Stimulated activated CD4-positive, alpha-beta T cell treated with anti-CD3 and anti-CD28 coated beads, Interleukin-15, amount 100 ng/mL, for 1 hour (primary cell): Measurements from ENCODE around the gene NPTXR.

Experiments used
- DNase-seq, 2 donors: peaks; one replicate each; pipeline ENCODE4 v3.0.0-alpha.2; 2020; ENCODE audit warnings: low read depth in 1 of 2, low spot score in 1 of 2

The NPTXR gene

DNA sequence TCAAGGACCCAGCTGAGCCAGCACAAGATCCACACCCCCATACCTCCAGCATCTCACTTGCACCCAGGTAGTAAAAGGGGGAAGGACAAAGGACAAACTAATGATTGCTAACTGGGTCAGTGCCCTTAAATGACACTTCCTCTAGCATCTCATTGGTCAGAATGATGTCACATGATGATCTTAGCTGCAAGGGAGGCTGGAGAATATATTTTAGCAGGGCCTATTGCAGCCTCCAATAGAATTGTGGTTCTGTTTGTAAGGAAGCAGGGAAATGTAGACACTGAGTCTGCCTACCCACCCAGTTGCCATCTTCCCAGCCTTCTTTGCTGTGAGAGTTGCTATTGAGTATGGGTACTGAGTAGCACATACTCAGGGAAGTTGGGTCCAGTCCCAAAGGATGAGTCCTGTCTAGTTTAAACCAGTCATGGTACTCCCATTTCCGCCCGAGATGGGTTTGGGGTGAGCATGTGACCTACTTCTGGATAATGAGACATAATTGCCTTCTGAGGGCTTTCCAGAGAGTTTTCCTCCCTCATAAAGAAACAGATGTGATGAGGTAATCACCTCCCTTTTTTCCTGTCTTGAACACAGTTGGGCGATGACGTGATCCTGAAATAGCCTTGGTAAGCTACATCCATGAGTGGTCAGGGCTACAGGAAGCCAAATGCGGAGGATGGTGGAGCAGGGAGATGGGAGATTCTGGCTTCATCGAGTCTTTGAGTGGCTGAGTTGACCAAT, 44.4 kb downstream of the NPTXR start:
- DNase-seq: no peak

DNA sequence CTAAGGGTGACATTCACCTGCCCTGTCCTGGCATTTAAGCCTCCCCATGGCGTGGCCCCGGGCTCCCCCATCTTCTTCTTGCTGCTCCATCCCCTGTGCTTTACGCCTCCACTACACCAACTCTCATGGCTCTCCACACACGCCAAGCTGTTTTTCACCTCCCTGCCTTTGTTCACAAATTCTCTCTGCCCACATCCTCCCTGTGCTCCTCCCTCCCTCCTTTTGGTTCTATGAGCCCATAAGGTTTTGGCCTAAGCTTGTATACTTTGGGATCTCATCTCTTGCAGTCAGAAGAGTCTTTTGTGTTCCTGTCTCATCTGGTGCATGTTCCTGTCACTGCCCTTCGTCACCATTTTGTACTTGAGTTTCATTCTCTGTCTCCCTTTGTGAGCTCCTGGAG, 45.3 kb downstream of the NPTXR start:
- no peak for DNase-seq

DNA sequence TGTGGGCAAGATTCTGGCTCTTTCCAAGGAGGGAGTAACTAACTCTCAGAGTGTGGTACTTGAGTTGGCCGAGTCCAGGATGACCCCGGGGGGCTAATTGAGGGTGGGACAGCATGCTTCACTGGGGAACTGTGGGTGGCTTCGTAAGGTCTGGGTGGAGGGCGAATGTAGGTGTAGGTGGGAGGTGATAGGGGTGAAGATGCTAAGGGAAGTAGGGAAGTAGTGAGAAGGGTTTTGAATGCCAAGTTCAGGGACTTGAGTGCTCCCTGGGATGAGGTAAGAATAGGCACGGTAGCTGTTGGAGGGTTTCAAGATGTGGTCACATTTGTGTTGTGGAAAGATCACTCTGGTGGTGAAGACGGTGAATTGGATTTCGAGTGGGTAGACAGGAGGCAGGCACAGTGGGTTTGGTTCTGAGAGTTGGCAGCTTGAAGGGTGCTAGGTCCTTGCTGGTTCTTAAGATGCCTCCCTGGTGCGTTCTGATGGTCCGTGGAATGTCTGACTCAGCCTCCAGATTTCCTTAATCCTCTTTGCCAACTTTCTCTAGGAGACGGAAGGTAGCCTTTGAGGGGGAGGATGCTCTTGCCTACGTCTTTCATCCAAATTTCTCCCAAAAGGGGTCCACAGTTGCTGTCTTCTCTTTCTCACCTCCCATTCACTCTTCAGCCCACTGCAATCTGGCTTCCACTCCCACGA, 47.4 kb downstream of the NPTXR start:
- no peak for DNase-seq

DNA sequence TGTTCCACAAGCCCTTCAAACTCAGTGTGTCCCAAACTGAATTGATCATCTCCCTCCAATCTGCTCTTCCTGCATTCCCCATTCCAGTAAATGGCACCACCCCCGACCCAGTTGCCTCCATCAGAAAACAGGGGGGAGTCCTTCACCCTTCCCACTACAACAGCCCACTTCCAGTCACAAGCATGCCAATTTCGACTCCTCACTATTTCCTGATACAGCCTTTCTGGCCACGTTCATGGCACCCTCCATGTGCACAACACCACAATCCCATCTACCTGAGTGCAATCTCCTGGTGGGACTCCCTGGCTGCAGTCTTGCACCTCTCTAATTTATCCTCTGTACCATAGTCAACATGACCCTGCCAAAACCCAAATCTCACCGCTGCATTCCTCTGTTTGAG, 48.3 kb downstream of the NPTXR start:
- no peak for DNase-seq

DNA sequence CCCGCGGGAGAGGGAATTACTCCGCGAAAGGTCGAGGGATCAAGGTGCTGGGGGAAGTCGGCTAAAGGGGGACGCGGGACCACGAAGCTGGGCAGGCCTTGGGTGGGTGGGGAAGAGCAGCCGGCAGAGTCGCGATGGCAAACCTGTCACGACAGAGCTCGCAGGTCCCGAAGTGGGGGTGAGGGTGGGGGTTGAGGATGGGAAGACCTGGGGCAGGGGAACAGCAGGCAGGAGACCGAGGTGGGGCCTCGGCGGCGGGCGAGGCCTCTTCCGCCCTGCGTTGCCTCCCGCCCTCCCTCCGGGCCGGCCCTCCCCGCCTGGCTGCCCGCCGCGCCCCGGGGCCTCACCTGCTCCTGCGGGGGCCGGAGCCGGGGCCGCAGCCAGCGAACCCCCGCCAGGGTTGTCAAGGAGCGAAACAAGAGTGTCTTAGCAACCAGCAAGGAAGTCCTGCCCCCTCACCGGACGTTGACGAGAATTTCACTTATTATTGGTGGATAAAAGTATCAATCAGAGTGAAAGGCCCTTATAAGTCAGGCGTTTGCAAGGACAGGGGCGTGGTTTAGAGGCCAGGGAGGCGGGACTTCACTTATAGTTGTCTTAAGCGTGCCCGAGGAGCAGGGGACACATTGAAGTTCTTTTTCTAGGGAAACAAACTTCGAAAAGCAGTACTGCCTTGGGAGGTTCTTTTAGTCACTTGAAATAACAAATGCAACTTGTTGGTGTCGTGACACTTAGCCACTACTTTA, 49.9 kb downstream of the NPTXR start, which contains the start of gene DNAL4:
DNAL4 (minus strand) TSS at position 423 of the 746 bp plus-strand sequence. CDS start 11,412 bp downstream, outside the sequence.
- DNase-seq: peak; percentile 77 to 80

DNA sequence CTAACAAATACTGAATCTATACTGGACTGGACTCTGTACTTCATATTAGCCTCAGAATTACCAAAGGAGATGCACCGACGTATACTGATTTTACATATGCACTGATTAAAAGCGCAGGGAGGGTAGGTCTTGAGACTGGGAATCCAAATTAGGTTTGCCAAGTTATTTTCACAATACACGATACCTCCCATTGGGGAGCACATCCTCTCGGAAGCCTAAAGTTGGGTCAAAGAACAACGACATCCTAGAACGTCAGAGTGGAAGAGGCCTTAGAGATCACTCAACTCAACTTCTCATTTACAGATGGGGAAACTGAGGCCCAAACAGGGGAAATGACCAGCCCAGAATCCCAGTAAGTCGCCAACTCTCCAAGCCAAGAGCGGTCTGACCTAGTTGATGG, 50.5 kb downstream of the NPTXR start:
- no peak for DNase-seq

DNA sequence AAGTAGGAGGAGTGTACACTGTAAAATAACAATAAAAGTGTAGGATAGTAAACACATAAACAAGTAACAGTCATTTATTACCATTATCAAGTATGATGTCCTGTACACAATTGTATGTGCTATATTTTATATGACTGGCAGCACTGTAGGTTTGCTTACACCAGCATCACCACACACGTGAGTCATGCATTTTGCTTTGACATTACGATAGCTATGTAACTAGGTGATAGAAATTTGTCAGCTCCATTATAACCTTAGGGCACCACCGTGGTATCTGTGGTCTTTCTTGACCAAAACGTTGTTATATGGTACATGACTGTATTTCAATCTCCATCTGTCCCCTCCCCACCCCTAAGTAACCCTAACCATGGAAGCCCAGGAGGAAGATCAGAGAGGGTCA, 51.0 kb downstream of the NPTXR start:
- no peak for DNase-seq

DNA sequence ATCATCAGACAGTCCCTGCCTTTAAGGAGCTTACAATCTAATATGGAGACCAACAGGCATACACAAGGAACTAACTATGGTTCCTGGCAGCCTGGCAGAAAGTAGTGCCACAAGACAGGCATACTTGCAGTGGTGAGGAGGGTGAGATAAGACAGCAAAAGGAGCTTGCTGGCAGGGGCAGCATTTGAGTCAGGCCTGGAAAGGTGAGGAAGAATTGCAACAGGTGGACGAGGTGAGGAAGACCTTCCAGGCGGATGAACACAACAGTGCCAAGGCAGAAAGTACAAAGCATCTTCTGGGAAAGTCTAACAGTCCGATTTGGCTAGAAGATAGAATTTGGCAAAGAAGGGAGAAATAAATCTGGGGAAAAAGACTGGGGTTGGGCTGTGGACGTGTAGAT, 54.2 kb downstream of the NPTXR start:
- no peak for DNase-seq

DNA sequence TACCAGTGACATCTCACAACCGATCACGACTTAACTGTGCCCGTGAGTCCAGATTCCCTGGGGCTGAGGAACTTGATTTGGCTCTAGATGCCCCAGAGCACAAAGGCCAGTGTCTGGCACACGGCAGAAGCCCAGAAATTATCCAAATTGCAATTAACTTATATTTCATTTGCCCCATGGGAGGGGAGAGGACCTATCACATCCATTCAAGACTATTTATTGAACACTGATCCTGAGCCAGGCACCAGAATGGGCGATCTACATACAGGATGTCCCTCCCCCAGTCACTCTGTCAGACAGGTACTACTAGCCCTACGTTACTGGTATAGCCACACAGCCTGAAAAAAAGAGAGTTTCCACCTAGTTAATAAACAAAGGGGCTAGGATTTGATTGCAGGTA, 55.0 kb downstream of the NPTXR start:
- DNase-seq: no peak

DNA sequence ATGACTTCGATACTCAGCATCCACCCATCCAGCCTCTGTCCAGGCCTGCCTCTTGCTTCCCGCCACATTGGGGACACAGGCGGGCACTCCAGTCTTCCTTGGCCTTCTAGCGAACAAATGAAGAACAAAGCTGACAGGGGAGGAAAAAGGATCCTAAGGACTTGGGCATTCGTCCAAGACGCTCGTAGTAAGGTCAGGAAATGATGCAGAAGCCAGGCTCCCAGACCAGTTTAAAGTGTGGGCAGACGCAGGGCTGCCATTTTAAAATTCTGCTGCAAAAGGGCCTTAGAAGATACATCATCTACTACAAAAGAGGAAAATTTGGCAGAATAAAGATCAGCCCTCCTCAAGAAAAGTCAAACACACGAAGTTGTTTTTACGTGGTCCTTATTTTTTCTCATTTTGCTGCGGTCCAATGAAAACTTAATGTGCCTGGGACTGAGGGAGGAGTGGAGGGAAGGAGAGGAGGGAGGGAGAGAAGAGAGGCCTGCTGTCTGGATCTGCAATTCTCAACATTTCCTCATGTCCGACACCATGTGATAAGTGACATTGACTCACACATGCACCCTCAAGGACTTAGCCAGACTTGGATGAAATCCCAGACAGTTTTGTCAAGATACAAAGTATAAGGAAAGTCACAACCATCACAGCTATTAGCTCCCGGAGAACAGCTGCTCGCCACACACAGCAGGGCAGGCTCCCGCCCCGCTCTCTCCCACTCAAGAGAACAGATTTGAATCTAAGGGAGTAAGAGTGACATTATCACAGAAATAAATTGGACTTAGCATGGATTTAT, 55.6 kb downstream of the NPTXR start:
- no peak for DNase-seq

DNA sequence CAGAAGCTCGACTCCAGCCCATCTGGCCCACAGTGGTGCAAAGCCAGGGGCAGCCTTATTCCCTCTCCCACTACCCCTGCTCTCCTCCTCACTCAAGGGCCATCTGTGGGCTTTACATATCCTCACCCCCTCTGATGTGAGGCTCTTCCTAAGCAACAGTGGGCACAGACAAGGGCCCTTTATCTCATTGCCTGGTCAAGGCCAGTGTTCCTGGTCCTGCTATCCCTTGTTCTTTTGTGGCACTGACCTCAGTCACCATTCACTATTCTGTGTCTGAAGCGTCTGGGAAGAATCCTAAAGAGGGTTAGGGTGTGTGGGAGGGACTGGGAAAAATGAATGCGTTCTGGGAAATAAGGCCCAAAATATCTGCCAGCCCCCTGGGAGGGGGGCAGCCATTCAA, 57.2 kb downstream of the NPTXR start:
- no peak for DNase-seq

DNA sequence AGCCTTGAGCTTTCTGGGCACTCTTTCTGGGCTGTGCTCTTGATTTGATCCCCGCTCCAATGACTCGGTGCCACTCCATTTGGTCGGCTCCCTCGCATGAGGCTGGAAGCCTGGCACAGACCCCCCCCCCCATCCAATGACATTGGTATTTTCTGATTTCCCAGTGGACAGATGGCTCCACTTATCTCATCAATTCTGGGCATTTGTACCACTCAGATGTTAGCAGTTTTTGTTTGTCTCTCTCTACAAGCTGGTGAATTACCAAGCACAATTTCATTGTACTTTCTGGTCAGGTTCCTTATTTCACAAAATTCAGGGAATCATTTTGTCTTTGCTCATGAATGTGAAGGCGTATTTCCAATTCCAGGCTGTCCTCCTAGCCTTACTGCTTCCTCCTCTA, 59.0 kb downstream of the NPTXR start:
- no peak for DNase-seq

DNA sequence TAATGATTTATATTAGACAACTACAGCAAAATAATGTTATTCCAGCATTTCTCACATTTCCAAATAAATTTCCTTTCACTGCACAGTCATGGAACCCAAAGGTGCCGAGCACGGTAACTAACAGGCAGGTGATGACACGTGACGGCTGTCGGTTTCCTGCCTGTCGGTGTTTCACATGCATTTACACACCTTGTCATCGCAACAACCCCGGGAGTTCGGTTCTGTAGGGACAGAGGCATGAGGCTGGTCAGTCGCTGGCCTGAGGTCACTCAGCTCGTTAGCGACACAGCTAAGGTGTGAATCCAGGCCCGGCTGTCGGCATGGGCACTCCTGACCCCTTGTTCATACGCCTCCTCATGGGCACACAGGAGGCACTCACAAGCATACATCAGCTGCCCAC, 59.8 kb downstream of the NPTXR start:
- DNase-seq: no peak

DNA sequence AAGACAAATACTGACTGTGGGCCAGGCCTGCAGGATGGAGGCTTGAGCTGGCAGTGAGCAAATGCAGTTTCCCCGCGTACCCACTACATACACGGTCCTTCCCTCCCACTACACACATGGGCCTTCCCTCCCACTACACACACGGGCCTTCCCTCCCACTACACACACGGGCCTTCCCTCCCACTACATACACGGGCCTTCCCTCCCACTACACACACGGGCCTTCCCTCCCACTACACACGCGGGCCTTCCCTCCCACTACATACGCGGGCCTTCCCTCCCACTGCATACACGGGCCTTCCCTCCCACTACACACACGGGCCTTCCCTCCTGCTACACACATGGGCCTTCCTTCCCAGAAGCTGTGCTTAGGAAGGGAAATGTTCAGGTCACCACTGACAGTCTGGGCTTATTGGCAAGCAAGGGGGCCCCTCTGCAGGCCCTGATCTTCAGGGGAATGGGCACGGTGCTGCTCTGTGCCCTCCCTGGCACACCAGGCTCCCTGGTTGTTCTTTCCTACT, 60.7 kb downstream of the NPTXR start:
- no peak for DNase-seq

DNA sequence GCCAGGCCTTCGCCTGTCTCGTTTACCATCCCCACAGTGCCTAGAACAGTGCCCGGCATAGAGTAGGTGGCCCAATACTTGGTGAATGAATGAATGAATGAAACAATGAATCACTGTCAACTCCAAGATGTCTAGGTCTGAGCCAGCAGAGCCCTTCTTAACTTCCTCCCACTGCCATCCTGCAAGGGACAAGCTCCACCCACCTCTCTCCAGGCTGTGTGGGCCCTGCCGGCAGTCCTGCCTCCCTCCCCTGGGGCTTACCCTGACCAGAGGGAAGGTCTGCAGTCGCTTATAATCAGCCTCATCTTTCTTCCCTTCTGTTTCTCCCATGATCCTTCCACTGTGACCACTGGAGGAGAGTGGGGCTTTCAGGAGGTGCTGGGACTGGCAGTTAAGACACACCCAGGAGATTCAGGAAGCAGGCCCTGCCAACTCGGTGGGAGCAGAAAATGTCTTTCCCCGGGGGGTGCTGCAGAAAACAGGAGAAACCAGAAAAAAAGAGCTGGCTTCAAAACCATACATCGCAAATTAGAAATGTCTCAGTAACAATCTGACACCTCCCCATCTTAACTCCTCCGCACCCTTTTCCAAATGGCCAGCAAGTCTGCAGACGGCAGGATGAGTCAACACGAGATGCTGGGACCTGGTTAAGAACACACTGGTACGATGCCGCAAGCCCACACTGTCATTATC, 61.3 kb downstream of the NPTXR start:
- DNase-seq: no peak

DNA sequence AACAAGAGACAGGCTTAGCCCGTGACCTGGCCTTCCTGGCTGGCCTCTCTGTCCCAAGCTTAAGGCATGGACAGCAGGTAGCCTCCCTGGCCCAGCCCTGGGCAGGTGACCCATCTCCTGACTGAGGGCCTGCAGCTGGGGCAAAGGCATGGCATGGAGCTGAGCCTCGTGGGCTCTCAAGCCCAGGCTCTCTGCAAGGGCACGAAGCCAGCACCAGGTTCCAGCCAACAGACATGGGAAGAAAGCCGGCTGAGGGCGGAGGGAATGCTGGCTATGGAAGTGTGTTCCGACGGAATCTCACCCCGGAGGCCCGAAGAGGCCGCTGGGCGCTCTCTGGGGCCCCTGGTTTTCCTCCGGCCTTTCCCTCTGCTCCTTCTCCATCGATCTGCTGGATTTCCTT, 62.8 kb downstream of the NPTXR start:
- DNase-seq: no peak

DNA sequence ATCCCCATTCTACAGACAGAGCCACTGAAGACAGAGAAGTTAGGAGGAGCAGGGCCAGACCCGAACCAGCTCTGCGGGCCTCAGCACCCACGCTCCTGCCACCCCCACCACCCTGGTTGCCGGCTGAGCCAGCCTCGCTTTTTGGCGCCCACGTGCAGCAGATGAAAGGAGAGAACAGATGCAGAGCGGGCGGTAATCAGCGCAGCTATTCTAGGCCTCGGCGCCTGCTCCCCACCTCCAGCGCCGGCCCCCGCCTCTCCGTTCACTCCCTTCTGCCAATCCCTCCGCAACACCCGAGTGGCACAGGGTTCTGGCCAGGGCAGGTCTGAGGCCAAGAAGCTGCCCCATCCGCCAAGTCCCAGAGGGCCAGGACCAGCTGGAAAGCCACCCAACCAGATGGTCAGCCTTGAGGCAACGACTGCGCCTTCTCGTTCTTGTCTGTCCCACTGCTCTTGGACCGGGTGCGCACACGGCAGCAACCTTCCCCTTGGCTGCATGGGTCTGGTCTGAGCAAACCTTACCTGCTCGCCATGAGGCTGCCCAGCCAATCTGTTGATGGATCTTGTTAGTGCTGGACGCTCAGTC, 66.6 kb downstream of the NPTXR start:
- no peak for DNase-seq

DNA sequence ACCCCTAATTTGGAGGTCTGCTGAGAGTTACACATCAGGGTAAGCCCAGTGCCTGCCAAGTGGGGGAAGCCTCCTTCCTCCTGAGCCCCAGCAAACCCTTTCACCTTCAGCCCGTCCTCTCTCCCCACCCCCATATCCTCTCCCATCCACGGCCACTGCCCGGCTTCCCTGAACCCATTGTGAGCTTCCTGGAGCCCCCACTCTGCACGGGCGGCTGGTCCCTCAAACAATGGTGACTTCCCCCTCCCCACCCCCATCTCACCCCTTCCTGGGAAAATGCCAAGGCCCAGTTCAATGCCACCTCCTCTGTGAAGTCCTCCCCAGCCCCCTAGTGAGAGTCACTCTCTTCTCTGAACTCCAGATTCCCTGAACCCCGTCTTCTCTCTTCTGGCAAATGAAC, 67.7 kb downstream of the NPTXR start:
- DNase-seq: no peak

DNA sequence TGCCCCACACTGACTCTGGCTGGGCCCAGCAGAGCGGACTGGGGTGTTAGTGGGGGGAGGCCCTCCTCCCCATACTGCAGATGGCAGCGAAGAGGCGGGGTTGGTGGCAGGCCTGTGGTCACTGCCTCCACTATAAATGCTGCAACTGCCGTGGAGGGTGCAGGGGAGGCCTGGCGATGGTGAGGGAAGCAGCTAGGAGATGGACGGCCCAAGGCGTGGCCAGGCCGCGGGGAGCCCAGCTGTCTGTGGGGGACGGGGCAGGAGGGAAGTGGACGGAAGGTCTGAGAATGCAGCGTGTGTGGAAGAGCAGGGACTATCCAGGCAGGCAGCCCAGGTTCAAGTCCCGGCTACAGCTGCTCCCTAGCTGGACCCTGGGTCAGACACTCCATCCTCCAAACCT, 68.2 kb downstream of the NPTXR start:
- no peak for DNase-seq

DNA sequence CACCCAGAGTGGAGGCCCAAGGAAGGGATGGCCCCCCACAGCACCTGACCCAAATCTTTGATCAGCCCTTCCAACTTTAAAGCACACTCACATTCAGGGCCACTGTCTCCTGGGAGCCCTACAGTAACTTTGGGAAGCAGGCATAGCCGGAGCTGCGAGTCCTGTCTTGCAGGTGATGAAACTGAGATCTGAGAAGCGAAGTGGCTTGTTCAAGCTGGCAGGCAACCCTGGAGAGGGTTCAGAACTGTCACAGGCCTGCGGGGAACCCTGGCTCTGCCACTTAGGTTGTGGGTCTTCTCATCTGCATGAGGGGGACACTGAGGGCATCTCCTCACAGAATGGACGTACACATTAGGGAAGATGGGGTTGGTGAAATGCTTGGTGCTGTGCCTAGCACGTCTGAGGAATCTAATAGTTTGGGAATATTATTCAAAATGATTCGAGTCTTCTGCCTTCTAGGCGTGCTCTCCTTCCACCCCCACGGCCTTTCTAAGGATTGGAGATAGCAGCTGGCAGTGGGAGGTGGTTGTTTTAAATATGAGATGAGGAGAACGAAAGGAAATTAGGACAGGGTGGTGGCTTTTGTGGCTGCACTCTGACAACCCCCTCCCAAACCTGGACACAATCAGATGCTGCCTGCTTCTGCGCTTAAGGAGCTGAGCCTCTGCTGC, 69.2 kb downstream of the NPTXR start:
- DNase-seq: no peak
